ENCODE results near the gene CHCT1. TPM values are rescaled to one million over a fixed set of nuclear protein-coding genes. Genes with fewer than 3 reads are reported as not detected.

The CHCT1 gene
- polyA plus RNA-seq, 1 of the 3 experiments (the other 2 are of a cell fraction), result not detected

DNA sequence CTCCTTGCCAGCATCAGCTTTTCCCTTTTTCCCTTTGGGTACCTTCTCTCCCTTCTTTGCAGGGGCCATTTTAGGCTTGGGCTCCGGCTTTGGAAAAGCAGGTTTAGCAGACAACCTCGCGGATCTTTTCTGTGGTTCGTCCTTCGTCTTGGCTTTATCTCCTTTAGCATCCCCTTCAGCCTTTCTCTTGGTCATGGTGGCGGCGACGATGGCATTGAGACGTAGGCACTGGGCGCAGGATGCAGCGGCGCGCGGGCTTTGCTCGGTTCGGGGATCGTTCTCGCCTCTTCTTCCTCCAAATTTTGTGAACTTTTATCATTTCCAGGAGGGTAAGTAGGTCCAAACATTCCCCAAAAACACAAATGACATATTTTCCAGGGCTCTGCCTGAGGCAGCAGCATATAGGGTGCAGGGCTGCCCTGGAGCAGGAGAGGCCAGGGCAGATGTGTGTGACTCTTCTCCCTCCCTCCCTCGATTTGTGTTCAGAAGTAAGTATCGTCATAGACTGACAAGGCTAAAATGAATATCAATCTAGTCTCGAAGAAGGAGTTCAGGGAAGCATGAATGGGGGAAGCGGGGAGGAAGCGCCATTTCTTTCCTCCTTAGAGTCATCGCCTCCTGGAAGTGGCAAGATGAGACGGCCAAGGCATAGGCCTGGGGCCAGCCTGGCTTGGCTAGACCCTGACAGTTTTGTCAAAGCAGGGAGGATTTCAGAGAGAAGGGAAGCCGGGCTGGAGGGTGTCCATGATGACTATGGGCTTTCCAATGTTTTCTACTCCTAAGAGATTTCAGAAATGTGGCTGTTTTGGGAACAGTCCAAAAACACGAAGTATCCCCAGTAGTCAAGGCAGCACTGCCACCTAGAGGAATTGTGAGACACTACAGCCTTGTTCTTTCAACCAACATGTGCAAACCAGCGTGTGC lies 13.2 kb downstream of the CHCT1 start (continued):
- TF ChIP-seq EZH2phosphoT487 (IDR thresholded peaks at IDR 0.05; ENCODE audit: borderline replicate concordance, low read depth) (no peak), TEAD4 (IDR thresholded peaks at IDR 0.05; ENCODE audit: borderline replicate concordance, insufficient read depth) (no peak), EP300 (IDR thresholded peaks at IDR 0.05; ENCODE audit: borderline replicate concordance in 1 of 2, low read depth in 1 of 2, low read length in 1 of 2) (no peak; a peak in 1 of 4 replicates), SIN3A (IDR thresholded peaks at IDR 0.05; ENCODE audit: borderline replicate concordance, low read depth, low read length) (peak; percentile 64; the same call in 1 of the 2 replicates)
- TF ChIP-seq, protein P1, sequence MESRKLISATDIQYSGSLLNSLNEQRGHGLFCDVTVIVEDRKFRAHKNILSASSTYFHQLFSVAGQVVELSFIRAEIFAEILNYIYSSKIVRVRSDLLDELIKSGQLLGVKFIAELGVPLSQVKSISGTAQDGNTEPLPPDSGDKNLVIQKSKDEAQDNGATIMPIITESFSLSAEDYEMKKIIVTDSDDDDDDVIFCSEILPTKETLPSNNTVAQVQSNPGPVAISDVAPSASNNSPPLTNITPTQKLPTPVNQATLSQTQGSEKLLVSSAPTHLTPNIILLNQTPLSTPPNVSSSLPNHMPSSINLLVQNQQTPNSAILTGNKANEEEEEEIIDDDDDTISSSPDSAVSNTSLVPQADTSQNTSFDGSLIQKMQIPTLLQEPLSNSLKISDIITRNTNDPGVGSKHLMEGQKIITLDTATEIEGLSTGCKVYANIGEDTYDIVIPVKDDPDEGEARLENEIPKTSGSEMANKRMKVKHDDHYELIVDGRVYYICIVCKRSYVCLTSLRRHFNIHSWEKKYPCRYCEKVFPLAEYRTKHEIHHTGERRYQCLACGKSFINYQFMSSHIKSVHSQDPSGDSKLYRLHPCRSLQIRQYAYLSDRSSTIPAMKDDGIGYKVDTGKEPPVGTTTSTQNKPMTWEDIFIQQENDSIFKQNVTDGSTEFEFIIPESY (IDR thresholded peaks at IDR 0.05; ENCODE audit: borderline replicate concordance, low read depth), result no peak
- TF ChIP-seq, protein P2, sequence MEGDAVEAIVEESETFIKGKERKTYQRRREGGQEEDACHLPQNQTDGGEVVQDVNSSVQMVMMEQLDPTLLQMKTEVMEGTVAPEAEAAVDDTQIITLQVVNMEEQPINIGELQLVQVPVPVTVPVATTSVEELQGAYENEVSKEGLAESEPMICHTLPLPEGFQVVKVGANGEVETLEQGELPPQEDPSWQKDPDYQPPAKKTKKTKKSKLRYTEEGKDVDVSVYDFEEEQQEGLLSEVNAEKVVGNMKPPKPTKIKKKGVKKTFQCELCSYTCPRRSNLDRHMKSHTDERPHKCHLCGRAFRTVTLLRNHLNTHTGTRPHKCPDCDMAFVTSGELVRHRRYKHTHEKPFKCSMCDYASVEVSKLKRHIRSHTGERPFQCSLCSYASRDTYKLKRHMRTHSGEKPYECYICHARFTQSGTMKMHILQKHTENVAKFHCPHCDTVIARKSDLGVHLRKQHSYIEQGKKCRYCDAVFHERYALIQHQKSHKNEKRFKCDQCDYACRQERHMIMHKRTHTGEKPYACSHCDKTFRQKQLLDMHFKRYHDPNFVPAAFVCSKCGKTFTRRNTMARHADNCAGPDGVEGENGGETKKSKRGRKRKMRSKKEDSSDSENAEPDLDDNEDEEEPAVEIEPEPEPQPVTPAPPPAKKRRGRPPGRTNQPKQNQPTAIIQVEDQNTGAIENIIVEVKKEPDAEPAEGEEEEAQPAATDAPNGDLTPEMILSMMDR (IDR thresholded peaks at IDR 0.05), result peak; percentile 99

DNA sequence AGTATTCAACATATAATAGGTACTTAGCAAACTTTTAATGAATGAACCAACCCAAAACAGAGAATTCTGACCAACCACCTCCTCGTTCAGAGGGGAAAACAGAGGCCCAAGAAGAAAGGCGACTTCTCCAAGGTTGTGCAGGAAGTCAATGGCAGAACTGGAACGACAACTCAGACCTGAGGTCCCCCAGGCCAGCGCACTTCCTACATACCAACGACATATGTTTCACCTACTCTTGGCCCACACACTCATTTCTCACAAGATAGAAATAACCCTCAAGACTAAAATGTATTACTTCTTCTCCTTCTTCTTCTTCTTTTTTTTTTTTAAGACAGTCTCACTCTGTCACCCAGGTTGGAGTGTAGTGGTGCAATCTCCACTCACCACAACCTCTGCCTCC lies 14.4 kb downstream of the CHCT1 start:
- Histone ChIP-seq H3K79me2 (ENCODE audit: insufficient read depth) (no peaks in the 10 kb centered on the region), H3K4me2 (no peak overlapping the region), H2AFZ (ENCODE audit: low read depth) (no peak overlapping the region; the same call in 1 of the 2 replicates), H3K9me3 (no peaks in the 10 kb centered on the region), H3K4me3 (ENCODE audit: low read depth in 2 of 2, low read length in 1 of 2) (no peak overlapping the region), H3F3A (replicated peaks; ENCODE audit: insufficient read depth) (no peaks in the 10 kb centered on the region), H3K27me3 (ENCODE audit: insufficient read depth) (no peaks in the 10 kb centered on the region), H3K9ac (no peak overlapping the region), H3K9me2 (no peaks in the 10 kb centered on the region), H3K4me1 (ENCODE audit: control insufficient read depth in 1 of 2, insufficient read depth in 2 of 2, low read depth in 1 of 2, low read length in 1 of 2) (peaks cover 0 to 4% of the 10 kb centered on the region in 2 experiments; a peak in 1 of 4 replicates), H3K36me3 (replicated peaks in 1 of 2; ENCODE audit: control insufficient read depth in 1 of 2, insufficient read depth in 2 of 2, low read length in 1 of 2) (no peaks in the 10 kb centered on the region), H4K20me1 (ENCODE audit: insufficient read depth) (no peaks in the 10 kb centered on the region), H3K27ac (ENCODE audit: low read depth in 2 of 2, low read length in 1 of 2) (no peak overlapping the region)
- POLR2A ChIA-PET, result no interaction called here
- 61% methylated on average over 5 of the region's 5 CpGs for WGBS (ENCODE audit: low lambda C conversion rate)
- CTCF ChIA-PET, result interaction anchor here (0.6 to 2.2 kb wide), 19 partner anchors 9 to 352 kb away, joined by 3 to 10 read pairs (median 3); no protein-coding TSS in a partner anchor
- DNase-seq, result no peak
- no peak for TF ChIP-seq GATA2 (CRISPR knock-in tag; IDR thresholded peaks at IDR 0.05)
- no peak for TF ChIP-seq JUND (IDR thresholded peaks at IDR 0.05)
- TF ChIP-seq, protein P3, sequence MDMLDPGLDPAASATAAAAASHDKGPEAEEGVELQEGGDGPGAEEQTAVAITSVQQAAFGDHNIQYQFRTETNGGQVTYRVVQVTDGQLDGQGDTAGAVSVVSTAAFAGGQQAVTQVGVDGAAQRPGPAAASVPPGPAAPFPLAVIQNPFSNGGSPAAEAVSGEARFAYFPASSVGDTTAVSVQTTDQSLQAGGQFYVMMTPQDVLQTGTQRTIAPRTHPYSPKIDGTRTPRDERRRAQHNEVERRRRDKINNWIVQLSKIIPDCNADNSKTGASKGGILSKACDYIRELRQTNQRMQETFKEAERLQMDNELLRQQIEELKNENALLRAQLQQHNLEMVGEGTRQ (IDR thresholded peaks at IDR 0.05; ENCODE audit: borderline replicate concordance, low read depth, low read length), result no peak
- TF ChIP-seq MEF2A (IDR thresholded peaks at IDR 0.05; ENCODE audit: borderline replicate concordance, low read depth), result no peak
- TF ChIP-seq, protein P4, sequence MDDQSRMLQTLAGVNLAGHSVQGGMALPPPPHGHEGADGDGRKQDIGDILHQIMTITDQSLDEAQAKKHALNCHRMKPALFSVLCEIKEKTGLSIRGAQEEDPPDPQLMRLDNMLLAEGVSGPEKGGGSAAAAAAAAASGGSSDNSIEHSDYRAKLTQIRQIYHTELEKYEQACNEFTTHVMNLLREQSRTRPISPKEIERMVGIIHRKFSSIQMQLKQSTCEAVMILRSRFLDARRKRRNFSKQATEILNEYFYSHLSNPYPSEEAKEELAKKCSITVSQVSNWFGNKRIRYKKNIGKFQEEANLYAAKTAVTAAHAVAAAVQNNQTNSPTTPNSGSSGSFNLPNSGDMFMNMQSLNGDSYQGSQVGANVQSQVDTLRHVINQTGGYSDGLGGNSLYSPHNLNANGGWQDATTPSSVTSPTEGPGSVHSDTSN (IDR thresholded peaks at IDR 0.05), result no peak
- no peak for TF ChIP-seq SMC3 (IDR thresholded peaks at IDR 0.05; ENCODE audit: low read depth, low read length)
- TF ChIP-seq, protein P5, sequence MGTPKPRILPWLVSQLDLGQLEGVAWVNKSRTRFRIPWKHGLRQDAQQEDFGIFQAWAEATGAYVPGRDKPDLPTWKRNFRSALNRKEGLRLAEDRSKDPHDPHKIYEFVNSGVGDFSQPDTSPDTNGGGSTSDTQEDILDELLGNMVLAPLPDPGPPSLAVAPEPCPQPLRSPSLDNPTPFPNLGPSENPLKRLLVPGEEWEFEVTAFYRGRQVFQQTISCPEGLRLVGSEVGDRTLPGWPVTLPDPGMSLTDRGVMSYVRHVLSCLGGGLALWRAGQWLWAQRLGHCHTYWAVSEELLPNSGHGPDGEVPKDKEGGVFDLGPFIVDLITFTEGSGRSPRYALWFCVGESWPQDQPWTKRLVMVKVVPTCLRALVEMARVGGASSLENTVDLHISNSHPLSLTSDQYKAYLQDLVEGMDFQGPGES (IDR thresholded peaks at IDR 0.05; ENCODE audit: low read depth, low read length), result no peak
- no peak for TF ChIP-seq GABPA (IDR thresholded peaks at IDR 0.05; ENCODE audit: low read depth)
- TF ChIP-seq RCOR1 (IDR thresholded peaks at IDR 0.05; ENCODE audit: low read length), result no peak
- no peak for TF ChIP-seq TCF12 (IDR thresholded peaks at IDR 0.05)
- TF ChIP-seq, protein P6, sequence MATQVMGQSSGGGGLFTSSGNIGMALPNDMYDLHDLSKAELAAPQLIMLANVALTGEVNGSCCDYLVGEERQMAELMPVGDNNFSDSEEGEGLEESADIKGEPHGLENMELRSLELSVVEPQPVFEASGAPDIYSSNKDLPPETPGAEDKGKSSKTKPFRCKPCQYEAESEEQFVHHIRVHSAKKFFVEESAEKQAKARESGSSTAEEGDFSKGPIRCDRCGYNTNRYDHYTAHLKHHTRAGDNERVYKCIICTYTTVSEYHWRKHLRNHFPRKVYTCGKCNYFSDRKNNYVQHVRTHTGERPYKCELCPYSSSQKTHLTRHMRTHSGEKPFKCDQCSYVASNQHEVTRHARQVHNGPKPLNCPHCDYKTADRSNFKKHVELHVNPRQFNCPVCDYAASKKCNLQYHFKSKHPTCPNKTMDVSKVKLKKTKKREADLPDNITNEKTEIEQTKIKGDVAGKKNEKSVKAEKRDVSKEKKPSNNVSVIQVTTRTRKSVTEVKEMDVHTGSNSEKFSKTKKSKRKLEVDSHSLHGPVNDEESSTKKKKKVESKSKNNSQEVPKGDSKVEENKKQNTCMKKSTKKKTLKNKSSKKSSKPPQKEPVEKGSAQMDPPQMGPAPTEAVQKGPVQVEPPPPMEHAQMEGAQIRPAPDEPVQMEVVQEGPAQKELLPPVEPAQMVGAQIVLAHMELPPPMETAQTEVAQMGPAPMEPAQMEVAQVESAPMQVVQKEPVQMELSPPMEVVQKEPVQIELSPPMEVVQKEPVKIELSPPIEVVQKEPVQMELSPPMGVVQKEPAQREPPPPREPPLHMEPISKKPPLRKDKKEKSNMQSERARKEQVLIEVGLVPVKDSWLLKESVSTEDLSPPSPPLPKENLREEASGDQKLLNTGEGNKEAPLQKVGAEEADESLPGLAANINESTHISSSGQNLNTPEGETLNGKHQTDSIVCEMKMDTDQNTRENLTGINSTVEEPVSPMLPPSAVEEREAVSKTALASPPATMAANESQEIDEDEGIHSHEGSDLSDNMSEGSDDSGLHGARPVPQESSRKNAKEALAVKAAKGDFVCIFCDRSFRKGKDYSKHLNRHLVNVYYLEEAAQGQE (IDR thresholded peaks at IDR 0.05; ENCODE audit: low read depth, low read length), result no peak
